ENCODE data around the gene LYPD4.
A peak's percentile ranks its signal among the peaks of the same experiment; 100 is the strongest.

The LYPD4 gene

GRCh38 chr19:41821003-41821735 lies 23.3 kb downstream of the LYPD4 start:
- DNase-seq (ENCODE audit: low spot score): no peak
- no peak for TF ChIP-seq CTCF (IDR thresholded peaks at IDR 0.05)

GRCh38 chr19:41816761-41817160 lies 27.7 kb downstream of the LYPD4 start:
- no peak for TF ChIP-seq CTCF (IDR thresholded peaks at IDR 0.05)
- Histone ChIP-seq H3K27ac (no peak overlapping the region), H3K4me3 (no peak overlapping the region)
- DNase-seq (ENCODE audit: low spot score): no peak

More at GRCh38 chr19:41821003-41821735, 23.3 kb downstream of the LYPD4 start:
- Histone ChIP-seq H3K27ac (no peak overlapping the region), H3K4me3 (no peak overlapping the region)

GRCh38 chr19:41815301-41815700 lies 29.2 kb downstream of the LYPD4 start:
- no peak overlapping the region for H3K4me3 ChIP-seq
- DNase-seq (ENCODE audit: low spot score): no peak
- H3K27ac ChIP-seq: no peak overlapping the region
- TF ChIP-seq CTCF (IDR thresholded peaks at IDR 0.05): no peak

- no peak overlapping the region for H3K4me3 ChIP-seq
- no peak overlapping the region for H3K27ac ChIP-seq
- DNase-seq (ENCODE audit: low spot score): no peak
- TF ChIP-seq CTCF (IDR thresholded peaks at IDR 0.05): no peak
Measured at GRCh38 chr19:41813911-41814310, 30.6 kb downstream of the LYPD4 start.

- TF ChIP-seq CTCF (IDR thresholded peaks at IDR 0.05): no peak
- H3K27ac ChIP-seq: no peak overlapping the region
- H3K4me3 ChIP-seq: no peak overlapping the region
- DNase-seq (ENCODE audit: low spot score): no peak
Measured at GRCh38 chr19:41811981-41812380, 32.5 kb downstream of the LYPD4 start.

- TF ChIP-seq CTCF (IDR thresholded peaks at IDR 0.05): no peak
- no peak for DNase-seq (ENCODE audit: low spot score)
- no peak overlapping the region for H3K4me3 ChIP-seq
- peak overlapping the region in 1 of 2 donors; percentile 37 for H3K27ac ChIP-seq
Measured at GRCh38 chr19:41811036-41811435, 33.4 kb downstream of the LYPD4 start.

GRCh38 chr19:41810301-41810700 lies 34.2 kb downstream of the LYPD4 start:
- DNase-seq (ENCODE audit: low spot score): no peak
- no peak overlapping the region for H3K27ac ChIP-seq
- no peak overlapping the region for H3K4me3 ChIP-seq
- TF ChIP-seq CTCF (IDR thresholded peaks at IDR 0.05): no peak

Measured in coronary artery (tissue), 2 donors.